ENCODE results near the gene C13orf46.

Gene C13orf46

GRCh38 chr13:113905942-113906341, 67.9 kb downstream of the C13orf46 start:
- no peak for DNase-seq (ENCODE audit: low spot score)

- no peak for DNase-seq (ENCODE audit: low spot score)
Measured at GRCh38 chr13:113905018-113905417, 68.9 kb downstream of the C13orf46 start.

GRCh38 chr13:113904411-113904810, 69.5 kb downstream of the C13orf46 start:
- peak; percentile 56 for DNase-seq (ENCODE audit: low spot score)

- no peak for DNase-seq (ENCODE audit: low spot score)
Measured at GRCh38 chr13:113903912-113904311, 70.0 kb downstream of the C13orf46 start.

Measured in pons (tissue), 1 donor.